AG09309 (cell line): ENCODE data around the gene HECTD4.

Source experiments
- DNase-seq: peaks from one replicate; pipeline ENCODE4 v3.0.0-alpha.2; 2010; ENCODE audit warnings: low read depth
- H3K4me3 ChIP-seq: 2 replicates; pipeline ENCODE4 v1.5.1; 2011; ENCODE audit warnings: mild to moderate bottlenecking, low read depth, low read length, moderate library complexity; ENCODE audit not compliant: control insufficient read depth
- TF ChIP-seq, protein P1 (sequence below): IDR thresholded peaks from 2 replicates; pipeline ENCODE4 v1.5.1; 2011; ENCODE audit warnings: mild to moderate bottlenecking, low read depth, low read length, inconsistent platforms; ENCODE audit not compliant: insufficient read depth, control insufficient read depth; ENCODE audit errors: missing control alignments

HECTD4 gene

GRCh38 chr12:112166051-112167015, 215.9 kb downstream of the HECTD4 start:
- DNase-seq: no peak
- TF ChIP-seq, protein P1, sequence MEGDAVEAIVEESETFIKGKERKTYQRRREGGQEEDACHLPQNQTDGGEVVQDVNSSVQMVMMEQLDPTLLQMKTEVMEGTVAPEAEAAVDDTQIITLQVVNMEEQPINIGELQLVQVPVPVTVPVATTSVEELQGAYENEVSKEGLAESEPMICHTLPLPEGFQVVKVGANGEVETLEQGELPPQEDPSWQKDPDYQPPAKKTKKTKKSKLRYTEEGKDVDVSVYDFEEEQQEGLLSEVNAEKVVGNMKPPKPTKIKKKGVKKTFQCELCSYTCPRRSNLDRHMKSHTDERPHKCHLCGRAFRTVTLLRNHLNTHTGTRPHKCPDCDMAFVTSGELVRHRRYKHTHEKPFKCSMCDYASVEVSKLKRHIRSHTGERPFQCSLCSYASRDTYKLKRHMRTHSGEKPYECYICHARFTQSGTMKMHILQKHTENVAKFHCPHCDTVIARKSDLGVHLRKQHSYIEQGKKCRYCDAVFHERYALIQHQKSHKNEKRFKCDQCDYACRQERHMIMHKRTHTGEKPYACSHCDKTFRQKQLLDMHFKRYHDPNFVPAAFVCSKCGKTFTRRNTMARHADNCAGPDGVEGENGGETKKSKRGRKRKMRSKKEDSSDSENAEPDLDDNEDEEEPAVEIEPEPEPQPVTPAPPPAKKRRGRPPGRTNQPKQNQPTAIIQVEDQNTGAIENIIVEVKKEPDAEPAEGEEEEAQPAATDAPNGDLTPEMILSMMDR: no peak

DNA sequence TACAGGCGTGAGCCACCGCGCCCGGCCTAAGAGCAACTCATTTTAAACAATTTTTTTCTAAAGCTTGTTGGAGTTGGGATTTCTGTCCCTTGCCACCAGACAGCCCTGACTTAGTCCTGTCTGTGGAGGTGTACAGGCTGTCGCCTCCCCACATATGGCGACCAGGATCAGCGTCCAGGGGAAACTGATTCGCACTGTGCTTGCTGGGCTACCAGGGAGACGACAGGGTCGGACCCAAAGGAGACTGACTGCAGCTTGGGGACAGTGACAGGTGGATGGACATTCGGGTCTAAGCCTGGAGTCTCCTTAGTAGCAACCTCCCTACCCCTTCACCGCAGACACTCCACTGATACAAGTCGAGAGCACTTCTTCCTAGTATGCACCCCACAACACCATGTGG, 216.6 kb downstream of the HECTD4 start:
- TF ChIP-seq, protein P1: no peak
- DNase-seq: no peak

More at GRCh38 chr12:112166051-112167015, 215.9 kb downstream of the HECTD4 start:
- no peak overlapping the region for H3K4me3 ChIP-seq

DNA sequence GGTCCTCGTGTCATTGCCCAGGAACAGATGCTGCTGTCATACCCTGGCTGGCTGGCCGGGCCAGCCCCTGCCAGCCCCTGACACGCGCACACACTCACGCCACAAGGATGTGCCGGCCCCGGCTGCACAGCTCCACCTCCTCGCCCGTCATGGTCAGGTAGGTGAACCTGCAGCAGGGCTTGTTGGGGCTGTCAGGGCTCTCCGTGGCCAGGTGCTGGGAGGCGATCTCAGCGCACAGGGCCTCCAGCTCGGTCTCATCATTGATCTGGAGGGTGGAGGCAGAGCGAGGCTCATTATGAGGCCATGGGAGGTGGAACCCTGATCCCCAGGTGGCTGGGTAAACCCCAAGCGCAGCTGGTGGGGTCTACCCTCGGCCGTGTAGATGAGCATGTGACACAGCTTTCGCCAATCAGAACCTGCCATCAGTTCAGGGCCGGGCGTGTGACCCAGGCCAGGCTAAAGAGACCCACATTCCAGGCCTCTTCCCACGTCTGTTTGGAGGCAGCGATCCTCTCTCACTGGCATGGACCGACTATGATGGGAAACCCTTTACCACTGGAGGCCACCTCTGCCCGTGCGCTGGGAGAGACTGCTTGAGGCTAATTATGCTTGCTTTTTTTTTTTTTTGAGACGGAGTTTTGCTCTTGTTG, 218.1 kb downstream of the HECTD4 start:
- H3K4me3 ChIP-seq: no peak overlapping the region
- TF ChIP-seq, protein P1: no peak
- DNase-seq: no peak

More for the DNA sequence above, 216.6 kb downstream of the HECTD4 start:
- no peak overlapping the region for H3K4me3 ChIP-seq

GRCh38 chr12:112163471-112163991, 218.7 kb downstream of the HECTD4 start:
- TF ChIP-seq, protein P1: no peak
- DNase-seq: no peak
- no peak overlapping the region for H3K4me3 ChIP-seq

GRCh38 chr12:112163056-112163455, 219.2 kb downstream of the HECTD4 start:
- TF ChIP-seq, protein P1: no peak
- no peak overlapping the region for H3K4me3 ChIP-seq
- no peak for DNase-seq

DNA sequence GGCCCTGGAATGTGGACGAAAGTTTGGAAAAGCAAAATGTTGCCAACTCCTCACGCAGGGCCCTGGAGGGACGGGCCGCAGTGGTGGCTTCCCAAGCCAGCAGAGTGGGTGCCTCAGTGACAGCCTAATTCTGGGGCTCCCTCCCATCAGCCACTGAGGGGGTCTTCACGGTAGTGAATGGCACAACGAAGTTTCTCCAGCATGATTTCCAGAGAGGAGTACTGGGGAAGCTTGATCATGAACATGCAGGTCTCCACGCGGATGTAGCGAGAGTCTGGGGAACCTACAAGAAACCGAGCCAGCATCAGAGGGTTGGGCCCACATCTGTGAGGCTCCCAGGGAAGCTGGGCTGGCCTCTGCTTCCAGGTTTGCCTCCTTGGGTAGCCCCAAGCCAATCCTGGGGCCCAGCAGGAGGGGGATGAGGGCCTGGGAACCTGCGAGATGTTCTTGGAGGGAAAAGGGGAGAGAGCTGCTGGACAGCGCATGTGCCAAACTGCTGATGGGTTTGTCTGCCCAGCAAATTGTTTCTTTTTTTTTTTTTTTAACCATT, 219.9 kb downstream of the HECTD4 start:
- no peak for DNase-seq
- TF ChIP-seq, protein P1: no peak
- H3K4me3 ChIP-seq: no peak overlapping the region
